HG03196 (cell line): Measurements from ENCODE around the gene TAF6.

Source experiments
- ATAC-seq: cut with Tn5 transposase; IDR thresholded peaks from one replicate; pipeline ENCODE4 v1.9.1; 2021; ENCODE audit not compliant: unreplicated experiment

TAF6 gene

GRCh38 chr7:100098913-100099312 lies 20.2 kb downstream of the TAF6 start:
- ATAC-seq, result no peak

GRCh38 chr7:100095704-100096103 lies 23.5 kb downstream of the TAF6 start:
- ATAC-seq, result no peak

GRCh38 chr7:100095289-100095688 lies 23.9 kb downstream of the TAF6 start:
- ATAC-seq, result no peak

GRCh38 chr7:100093925-100094486 lies 25.2 kb downstream of the TAF6 start:
- ATAC-seq, result no peak

GRCh38 chr7:100093498-100093897 lies 25.7 kb downstream of the TAF6 start:
- no peak for ATAC-seq

GRCh38 chr7:100093054-100093453 lies 26.1 kb downstream of the TAF6 start:
- no peak for ATAC-seq

GRCh38 chr7:100091411-100092181 lies 27.6 kb downstream of the TAF6 start:
- ATAC-seq, result no peak

GRCh38 chr7:100090527-100091410 lies 28.4 kb downstream of the TAF6 start:
- no peak for ATAC-seq

GRCh38 chr7:100089458-100090196 lies 29.5 kb downstream of the TAF6 start:
- no peak for ATAC-seq

GRCh38 chr7:100088621-100089457 lies 30.3 kb downstream of the TAF6 start, which contains the start of gene COPS6:
TSS of gene COPS6 (plus strand) at chr7:100088969. CDS start at chr7:100088991, 22 bp downstream.
- peak; percentile 61 for ATAC-seq

GRCh38 chr7:100088095-100088620 lies 31.0 kb downstream of the TAF6 start:
- ATAC-seq, result no peak

GRCh38 chr7:100087055-100087750 lies 32.0 kb downstream of the TAF6 start:
- ATAC-seq, result no peak

GRCh38 chr7:100085515-100085914 lies 33.6 kb downstream of the TAF6 start:
- no peak for ATAC-seq

- ATAC-seq, result no peak
Measured at GRCh38 chr7:100082978-100083377, 36.2 kb downstream of the TAF6 start.

- ATAC-seq, result peak; percentile 82
Measured at GRCh38 chr7:100081535-100082102, 37.5 kb downstream of the TAF6 start, which contains the start of gene ZNF3. TSS of gene ZNF3 (minus strand) at chr7:100081723. CDS start at chr7:100077357, 4,366 bp downstream.

GRCh38 chr7:100080907-100081534 lies 38.1 kb downstream of the TAF6 start:
- no peak for ATAC-seq

- no peak for ATAC-seq
Measured at GRCh38 chr7:100079024-100079560, 40.1 kb downstream of the TAF6 start.

GRCh38 chr7:100077205-100077604 lies 42.0 kb downstream of the TAF6 start:
- ATAC-seq, result no peak
